Left cardiac atrium (tissue), 4 donors: ENCODE measurements around the gene PANX2. TPM values are rescaled to one million over a fixed set of nuclear protein-coding genes. Genes with fewer than 3 reads are reported as not detected.

Experiments used
- ATAC-seq, 2 donors: fragments of 200-7000 bp; cut with Tn5 transposase; one replicate each; pipeline ENCODE4 v1.9.1; 2020; ENCODE audit warnings: mild to moderate bottlenecking in 2 of 2, moderate library complexity in 2 of 2
- DNase-seq: peaks from one replicate; pipeline ENCODE4 v3.0.0-alpha.2; 2020
- intact Hi-C, 2 donors: fragments of 100-400 bp; cut with DNase I; formaldehyde crosslinking; loops; one replicate each; pipeline versions ENCODE4 v1.14.1 to v1.15.1; 2022 to 2023
- total RNA-seq, 2 donors: library from RNA; stranded (reverse); fragmentation: NEBNext Ultra II Directional; extraction: Animal tissue kit (Norgen Biotek cat#: 25700); gene quantifications; one replicate each; pipeline ENCODE4 v1.2.1, GENCODE V29; 2021
- donor health status: DM: no; HTN: yes; CAD: no.
- donor health status: DM: no; HTN: yes; CAD: no; lungs with severe emphysema.
- donor health status: DM: yes; HTN: yes; CAD: no.
- donor health status: Dilated cardiomyopathy.

Gene PANX2
- total RNA-seq, 2 donors from 2014 or later: 0.89 to 1.1 TPM

- intact Hi-C loops: no loop called here
- peak; percentile 61 to 73 for ATAC-seq
- peak; percentile 88 for DNase-seq
Observed at GRCh38 chr22:50190182-50190940, 19.8 kb downstream of the PANX2 start.

DNA sequence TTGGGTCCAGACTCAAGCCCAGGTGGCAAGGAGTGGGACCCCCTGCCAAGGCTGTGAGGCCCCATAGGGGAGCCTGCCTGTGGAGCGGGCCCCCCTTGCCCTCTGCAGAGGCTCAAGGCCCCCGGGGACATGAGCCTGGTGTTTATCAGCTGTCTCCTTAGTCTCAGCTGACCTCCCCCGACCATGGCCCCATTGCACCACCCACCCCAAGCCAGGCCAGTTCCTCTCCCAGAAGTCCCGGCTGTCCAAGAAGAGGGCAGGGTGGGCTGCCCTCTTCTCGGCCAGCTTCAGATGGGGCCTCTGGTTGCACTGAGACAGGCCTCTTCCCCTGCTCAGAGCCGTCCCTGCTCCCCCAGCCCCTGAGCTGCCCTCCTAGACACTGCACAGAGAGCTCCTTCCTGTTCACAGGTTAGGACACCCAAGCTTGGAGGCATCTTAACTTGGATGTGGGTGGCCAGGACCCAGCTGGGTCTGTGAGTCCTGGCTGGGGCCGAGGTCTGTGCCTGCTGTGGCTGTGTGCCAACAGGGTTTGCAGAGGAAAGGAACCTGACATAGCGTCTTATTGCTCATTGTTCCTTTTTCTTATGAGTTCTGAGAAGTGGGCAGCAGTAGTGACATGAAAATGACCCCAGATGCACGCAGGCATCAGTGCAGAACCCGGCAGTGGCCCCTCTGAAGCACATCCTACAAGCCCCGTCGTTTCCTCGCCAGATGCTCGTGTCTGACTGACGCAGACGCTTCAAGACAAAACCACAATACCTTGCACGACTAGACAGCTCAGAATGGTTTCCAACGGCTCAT is 20.6 kb downstream of the PANX2 start:
- peak; percentile 56 for DNase-seq
- peak; percentile 1 to 20 for ATAC-seq
- intact Hi-C loops: no loop called here

- intact Hi-C loops: no loop called here
- no peak for ATAC-seq
- no peak for DNase-seq
Observed at GRCh38 chr22:50192436-50193204, 22.1 kb downstream of the PANX2 start.

DNA sequence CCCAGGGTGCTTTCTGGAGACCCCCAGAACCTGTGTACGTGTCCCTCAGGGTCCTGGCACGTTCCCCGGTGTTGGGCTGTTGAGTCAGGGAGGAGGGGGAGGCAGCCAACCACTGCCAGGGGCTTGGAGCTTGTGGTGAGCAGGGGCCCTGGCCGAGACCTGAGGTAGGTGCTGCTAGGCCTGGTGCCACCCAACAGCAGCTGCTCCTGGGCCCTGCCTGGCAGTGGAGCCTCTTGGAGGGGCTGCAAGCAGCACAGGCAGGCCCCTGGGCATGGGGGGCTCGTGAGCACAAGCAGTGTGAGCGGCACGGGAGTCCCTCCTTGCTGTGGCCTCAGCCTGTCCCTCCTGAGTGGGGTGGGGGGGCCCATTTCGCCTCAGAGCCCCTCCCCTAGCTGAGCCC is 23.1 kb downstream of the PANX2 start:
- no peak for DNase-seq
- intact Hi-C loops: no loop called here
- no peak for ATAC-seq

GRCh38 chr22:50194037-50194805 is 23.7 kb downstream of the PANX2 start:
- intact Hi-C loops: no loop called here
- no peak for DNase-seq
- ATAC-seq: no peak

- ATAC-seq: no peak
- intact Hi-C loops: no loop called here
- DNase-seq: no peak
Observed at GRCh38 chr22:50196256-50196655, 25.7 kb downstream of the PANX2 start.

GRCh38 chr22:50197000-50197800 is 26.7 kb downstream of the PANX2 start:
- DNase-seq: no peak
- ATAC-seq: no peak
- intact Hi-C loops: no loop called here

- ATAC-seq (no peak), DNase-seq (no peak)
- intact Hi-C loops: no loop called here
Observed at GRCh38 chr22:50197856-50198623, 27.5 kb downstream of the PANX2 start.

GRCh38 chr22:50198624-50199017 is 28.1 kb downstream of the PANX2 start:
- intact Hi-C loops: no loop called here
- DNase-seq (no peak), ATAC-seq (no peak)

DNA sequence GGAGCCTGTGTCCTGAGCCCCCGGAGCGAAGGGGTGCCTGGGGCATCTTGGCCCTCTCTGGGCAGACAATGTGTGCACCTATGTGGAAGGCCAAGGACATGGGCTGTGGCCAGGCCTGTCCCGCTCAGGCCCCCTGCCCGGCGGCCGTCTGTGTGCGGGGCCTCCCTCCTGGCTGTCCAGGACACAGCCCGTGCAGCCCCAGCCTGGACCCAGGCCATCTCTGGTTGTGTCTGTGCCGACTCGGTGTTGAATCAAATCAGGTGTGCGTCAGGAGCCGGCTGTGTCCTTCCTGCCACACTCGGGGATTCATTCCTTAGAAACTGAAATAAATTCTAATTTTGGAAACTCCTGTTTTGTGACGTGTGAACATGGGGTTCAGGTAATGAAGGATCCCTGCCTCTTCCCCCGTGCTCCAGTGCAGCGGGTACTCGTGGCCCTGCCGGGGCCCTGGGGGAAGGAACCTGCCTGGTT is 28.8 kb downstream of the PANX2 start:
- intact Hi-C loops: no loop called here
- no peak for ATAC-seq
- no peak for DNase-seq

DNA sequence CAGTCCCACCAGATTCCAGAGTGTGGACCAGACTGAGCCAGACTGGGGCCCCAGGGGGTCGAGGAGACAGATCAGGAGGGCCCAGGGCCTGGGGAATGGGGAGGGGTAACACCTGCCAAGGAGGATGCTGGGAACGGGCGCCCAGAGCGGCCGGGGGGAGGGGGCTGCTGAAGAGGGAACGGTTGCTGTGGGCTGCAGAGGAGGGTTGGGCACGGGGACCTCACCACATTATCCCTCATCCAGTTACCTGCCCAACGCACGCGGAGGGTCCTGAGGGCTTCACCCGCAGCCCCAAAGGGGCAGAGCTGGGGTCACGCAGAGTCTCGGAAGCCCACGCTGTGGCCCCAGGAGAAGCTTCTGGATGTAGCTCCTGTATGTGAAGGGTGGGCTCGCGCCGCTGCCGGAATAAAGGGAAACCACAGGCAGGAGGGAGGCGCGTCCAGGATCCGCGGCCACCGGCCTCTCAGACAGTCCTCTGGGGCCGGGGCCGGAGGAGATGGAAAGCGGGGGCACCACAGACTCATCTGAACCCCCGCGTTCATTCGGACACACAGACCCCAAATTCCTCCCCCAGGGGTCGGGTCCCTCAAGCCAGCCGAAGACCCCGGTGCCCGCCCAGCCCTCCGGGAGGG is 29.4 kb downstream of the PANX2 start:
- intact Hi-C loops: no loop called here
- DNase-seq: no peak
- ATAC-seq: peak; percentile 7 to 17

GRCh38 chr22:50200461-50201190 is 30.1 kb downstream of the PANX2 start, which contains the start of gene SELENOO:
Gene SELENOO, plus strand, starts transcription at chr22:50201011. Its CDS starts 26 bp downstream, at chr22:50201037.
- ATAC-seq (peak; percentile 91 to 94), DNase-seq (peak; percentile 95)
- intact Hi-C loops: no loop called here

- ATAC-seq (peak; percentile 12 to 54), DNase-seq (no peak)
- intact Hi-C loops: no loop called here
Observed at GRCh38 chr22:50201191-50202129, 30.9 kb downstream of the PANX2 start.

DNA sequence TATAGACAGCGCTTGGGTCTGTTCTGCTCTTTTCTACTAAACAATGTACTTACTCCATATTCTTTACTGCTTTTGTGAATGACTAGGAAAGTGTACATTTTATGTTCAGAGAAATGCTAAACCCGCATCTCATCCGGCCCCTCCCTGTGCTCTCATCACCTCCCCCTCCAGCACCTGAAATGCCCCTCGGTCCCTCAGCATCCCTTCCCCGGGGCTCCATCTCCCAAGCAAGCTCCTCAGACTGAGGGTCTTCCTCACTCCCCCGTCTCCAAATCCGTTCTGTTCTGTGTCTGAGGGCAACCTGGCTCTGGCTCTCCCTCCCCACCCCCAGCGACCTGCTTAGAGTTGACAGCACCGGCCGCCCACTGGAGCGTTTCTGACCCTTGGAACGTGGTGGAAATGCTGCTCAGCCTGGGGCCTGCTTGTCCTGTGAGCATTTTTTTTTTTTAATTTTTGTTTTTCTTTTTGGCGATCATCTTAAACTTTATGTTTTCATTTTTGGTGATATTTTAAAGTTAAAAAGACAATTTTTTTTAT is 31.7 kb downstream of the PANX2 start:
- intact Hi-C loops: no loop called here
- DNase-seq (no peak), ATAC-seq (no peak)

DNA sequence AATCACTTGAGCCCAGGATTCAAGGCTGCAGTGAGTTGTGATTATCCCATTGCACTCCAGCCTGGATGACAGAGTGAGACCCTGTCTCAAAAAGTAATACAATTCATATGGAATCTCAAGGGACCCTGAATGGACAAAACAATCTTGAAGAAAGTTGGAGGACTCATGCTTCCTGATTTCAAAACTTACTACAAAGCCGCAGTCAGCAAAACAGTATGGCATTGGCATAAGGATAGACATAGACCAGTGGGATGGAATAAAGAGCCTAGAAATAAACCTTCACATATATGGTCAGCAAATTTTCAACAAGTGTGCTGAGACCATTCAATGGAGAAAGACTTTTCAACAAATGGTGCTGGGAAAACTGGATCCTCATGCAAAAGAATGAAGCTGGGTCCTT is 32.8 kb downstream of the PANX2 start:
- no peak for DNase-seq
- no peak for ATAC-seq
- intact Hi-C loops: no loop called here
